ENCODE measurements around the gene BANP. TPM values are rescaled to one million over a fixed set of nuclear protein-coding genes. Genes with fewer than 3 reads are reported as not detected.
"Not testable (repeated sequence)": the region's sequence is repeated elsewhere in the genome, so short reads cannot be mapped to it uniquely, and the experiment has no call there.

The BANP gene
- total and polyA plus RNA-seq, 12 donors: 10.4 to 29.8 (median 21.7) TPM

DNA sequence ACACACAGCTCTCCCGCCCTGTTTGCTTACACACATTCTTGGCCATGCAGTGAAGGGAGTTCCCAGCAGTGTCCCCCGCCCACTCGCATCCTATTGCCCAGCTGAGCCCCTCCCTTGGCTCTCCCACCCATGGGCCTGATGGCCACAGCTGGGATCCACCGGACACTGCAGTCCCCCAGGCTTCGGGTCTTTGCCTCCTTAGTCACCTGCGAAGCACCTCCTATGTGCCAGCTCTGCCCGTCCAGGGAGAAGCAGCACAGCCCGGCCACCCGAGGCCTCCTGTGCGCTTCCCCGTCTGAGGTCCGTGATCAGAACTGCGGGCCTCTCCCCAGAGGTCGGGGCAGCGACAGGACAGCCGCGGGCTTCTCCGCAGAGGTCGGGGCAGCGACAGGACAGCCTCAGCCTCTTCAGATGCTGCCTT lies 136.9 kb downstream of the BANP start:
- DNase-seq: no peak
- TF ChIP-seq, protein P1, sequence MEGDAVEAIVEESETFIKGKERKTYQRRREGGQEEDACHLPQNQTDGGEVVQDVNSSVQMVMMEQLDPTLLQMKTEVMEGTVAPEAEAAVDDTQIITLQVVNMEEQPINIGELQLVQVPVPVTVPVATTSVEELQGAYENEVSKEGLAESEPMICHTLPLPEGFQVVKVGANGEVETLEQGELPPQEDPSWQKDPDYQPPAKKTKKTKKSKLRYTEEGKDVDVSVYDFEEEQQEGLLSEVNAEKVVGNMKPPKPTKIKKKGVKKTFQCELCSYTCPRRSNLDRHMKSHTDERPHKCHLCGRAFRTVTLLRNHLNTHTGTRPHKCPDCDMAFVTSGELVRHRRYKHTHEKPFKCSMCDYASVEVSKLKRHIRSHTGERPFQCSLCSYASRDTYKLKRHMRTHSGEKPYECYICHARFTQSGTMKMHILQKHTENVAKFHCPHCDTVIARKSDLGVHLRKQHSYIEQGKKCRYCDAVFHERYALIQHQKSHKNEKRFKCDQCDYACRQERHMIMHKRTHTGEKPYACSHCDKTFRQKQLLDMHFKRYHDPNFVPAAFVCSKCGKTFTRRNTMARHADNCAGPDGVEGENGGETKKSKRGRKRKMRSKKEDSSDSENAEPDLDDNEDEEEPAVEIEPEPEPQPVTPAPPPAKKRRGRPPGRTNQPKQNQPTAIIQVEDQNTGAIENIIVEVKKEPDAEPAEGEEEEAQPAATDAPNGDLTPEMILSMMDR (IDR thresholded peaks at IDR 0.05): no peak
- TF ChIP-seq POLR2A (IDR thresholded peaks at IDR 0.05): no peak
- intact Hi-C loops (cut with DNase I): no loop called here
- no peak overlapping the region for H3K4me3 ChIP-seq
- no peaks in the 10 kb centered on the region for H3K36me3 ChIP-seq (replicated peaks in 1 of 2)
- no peaks in the 10 kb centered on the region for H3K27me3 ChIP-seq
- no peaks in the 10 kb centered on the region for H3K4me1 ChIP-seq (replicated peaks in 1 of 2)
- H3K27ac ChIP-seq: no peak overlapping the region
- WGBS, 4 donors: 67 to 88% (median 79%) methylated on average over 3 to 20 of the region's 20 CpGs
- H3K9me3 ChIP-seq (replicated peaks in 1 of 3): no peaks in the 10 kb centered on the region

DNA sequence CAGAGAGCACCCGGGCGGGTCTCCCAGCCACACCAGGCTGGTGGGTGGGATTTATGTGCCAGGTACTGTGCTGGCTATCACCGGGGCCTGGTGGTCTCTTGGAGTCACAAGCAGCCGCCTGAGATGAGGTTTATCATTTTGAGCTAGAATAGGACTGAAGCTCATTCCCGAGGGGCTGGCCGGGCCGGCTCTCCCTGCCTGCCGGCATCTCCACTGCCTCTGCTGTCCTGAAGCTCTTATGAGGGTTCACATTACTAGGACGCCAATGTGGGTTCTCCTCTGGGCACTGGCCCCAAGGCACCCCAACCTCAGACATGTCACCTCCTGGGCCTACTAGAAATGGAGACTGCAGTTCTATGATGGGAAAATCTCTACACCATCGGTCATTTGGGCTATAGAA lies 137.4 kb downstream of the BANP start:
- DNase-seq: not testable (repeated sequence)

DNA sequence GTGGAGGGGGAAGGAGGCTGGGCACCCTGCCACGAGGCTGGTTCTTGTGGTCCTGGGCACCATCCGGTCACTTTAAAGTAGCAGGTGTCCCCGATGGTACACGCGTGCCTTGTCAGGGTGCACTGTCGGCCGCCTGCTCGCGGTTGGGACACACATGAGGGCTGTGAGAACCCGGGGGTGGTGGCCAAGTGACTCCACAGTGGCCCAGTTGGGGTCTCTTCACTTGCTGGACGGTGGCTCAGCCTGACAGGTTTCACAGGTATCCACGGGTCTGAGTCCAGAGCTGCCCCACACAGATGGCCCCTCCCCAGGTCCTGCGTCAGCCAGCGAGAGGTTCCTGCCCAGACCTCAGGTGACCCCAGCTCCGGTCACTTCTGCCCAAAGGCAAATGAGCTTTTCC lies 137.8 kb downstream of the BANP start:
- WGBS, 4 donors: 83 to 90% (median 85%) methylated on average over 5 to 15 of the region's 15 CpGs; no CpG with 5 or more reads in 1 of the 4 donors
- H3K27me3 ChIP-seq; intact Hi-C loops (cut with DNase I); H3K27ac ChIP-seq; H3K4me3 ChIP-seq; DNase-seq; H3K36me3 ChIP-seq (replicated peaks in 1 of 2); H3K4me1 ChIP-seq (replicated peaks in 1 of 2); H3K9me3 ChIP-seq (replicated peaks in 1 of 3): not testable (repeated sequence)

More for the DNA sequence above, 137.4 kb downstream of the BANP start:
- H3K27me3 ChIP-seq; H3K9me3 ChIP-seq (replicated peaks in 1 of 3); H3K36me3 ChIP-seq (replicated peaks in 1 of 2); H3K4me3 ChIP-seq; H3K4me1 ChIP-seq (replicated peaks in 1 of 2); intact Hi-C loops (cut with DNase I); H3K27ac ChIP-seq: not testable (repeated sequence)
- 68 to 78% (median 72%) methylated on average over 8 to 10 of the region's 10 CpGs for WGBS, 4 donors

DNA sequence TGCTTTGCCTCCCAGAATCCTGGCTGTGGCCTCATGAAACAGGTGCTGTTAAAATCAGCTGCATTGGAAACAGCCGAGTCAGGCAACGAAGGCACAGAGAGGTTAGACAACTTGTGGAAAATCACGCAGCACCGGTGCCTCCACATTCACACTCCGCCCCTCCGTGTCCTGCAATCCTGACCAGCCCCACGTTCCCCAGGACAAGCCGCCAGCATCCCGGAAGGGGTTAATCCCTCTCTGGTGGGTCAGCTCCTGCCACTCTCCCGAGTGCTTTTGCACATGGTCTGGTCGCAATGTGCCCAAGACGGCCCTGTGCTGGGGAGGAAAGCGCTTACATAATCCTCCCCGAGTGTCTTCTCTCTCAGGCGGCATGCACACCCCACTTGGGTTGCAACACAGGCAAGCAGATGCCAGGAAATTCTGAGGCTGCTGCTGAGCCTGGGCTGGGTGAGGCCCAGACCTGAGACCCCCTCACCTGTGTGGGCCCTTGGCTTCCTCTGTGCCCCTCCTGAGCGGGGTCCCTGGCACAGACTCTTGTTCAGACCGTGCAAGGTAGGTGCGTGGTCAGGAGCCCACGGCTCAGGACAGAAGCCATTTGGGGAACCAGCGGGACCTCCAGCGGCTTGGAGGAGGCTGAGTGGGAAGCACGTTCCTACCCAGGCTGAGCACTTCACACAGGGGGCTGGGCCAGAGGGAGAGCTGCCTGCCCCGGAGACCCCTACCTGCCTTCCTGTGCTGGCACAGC lies 138.6 kb downstream of the BANP start:
- peak in 2 of 7 donors; percentile 22 to 71 for DNase-seq
- H3K27ac ChIP-seq; H3K4me3 ChIP-seq; H3K4me1 ChIP-seq (replicated peaks in 1 of 2); H3K27me3 ChIP-seq; H3K36me3 ChIP-seq (replicated peaks in 1 of 2); intact Hi-C loops (cut with DNase I); H3K9me3 ChIP-seq (replicated peaks in 1 of 3): not testable (repeated sequence)
- WGBS, 4 donors: 64 to 82% (median 70%) methylated on average over 5 to 23 of the region's 23 CpGs

DNA sequence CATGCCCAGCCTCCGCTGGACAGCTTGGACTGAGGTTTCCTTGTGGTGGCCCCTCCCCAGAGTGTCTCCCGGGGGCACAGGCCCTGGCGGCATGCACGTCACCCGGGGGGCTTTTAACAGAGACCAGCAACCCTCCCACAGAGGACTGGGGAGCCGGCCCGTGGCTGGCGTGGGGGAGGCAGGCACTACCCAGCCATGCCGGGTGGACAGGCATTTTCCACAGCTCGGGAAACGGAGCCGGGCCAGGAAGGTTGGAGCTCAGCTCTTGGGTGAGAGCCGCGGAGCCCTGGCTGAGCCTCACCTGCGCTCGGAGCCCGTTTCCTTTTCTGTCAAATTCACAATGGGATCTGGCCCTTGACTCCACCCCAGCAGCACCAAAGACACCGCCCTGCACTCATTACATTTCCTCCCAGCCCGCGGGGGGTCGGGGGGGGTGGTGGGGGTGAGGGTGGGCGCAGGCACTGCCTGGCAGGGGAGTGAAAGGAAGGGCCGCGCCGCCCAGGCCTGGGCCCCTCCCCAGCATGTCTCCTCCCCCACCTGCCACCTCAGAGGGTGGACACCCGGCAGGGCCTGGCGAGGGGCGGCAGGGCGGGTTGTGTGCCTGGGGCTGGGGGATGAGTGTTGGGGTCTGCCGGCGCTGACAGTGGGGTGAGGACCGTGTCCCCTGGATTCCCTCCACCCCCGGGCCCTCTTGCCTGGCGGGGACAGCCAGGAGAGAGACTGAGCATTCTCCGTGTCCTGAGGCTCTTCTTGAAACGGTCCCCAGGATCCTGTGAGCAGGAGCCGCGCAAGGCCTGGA lies 139.3 kb downstream of the BANP start:
- DNase-seq; H3K36me3 ChIP-seq (replicated peaks in 1 of 2); intact Hi-C loops (cut with DNase I); H3K27ac ChIP-seq; H3K9me3 ChIP-seq (replicated peaks in 1 of 3); H3K4me1 ChIP-seq (replicated peaks in 1 of 2); H3K27me3 ChIP-seq; H3K4me3 ChIP-seq: not testable (repeated sequence)
- 55 to 93% (median 70%) methylated on average over 11 to 38 of the region's 38 CpGs for WGBS, 4 donors

DNA sequence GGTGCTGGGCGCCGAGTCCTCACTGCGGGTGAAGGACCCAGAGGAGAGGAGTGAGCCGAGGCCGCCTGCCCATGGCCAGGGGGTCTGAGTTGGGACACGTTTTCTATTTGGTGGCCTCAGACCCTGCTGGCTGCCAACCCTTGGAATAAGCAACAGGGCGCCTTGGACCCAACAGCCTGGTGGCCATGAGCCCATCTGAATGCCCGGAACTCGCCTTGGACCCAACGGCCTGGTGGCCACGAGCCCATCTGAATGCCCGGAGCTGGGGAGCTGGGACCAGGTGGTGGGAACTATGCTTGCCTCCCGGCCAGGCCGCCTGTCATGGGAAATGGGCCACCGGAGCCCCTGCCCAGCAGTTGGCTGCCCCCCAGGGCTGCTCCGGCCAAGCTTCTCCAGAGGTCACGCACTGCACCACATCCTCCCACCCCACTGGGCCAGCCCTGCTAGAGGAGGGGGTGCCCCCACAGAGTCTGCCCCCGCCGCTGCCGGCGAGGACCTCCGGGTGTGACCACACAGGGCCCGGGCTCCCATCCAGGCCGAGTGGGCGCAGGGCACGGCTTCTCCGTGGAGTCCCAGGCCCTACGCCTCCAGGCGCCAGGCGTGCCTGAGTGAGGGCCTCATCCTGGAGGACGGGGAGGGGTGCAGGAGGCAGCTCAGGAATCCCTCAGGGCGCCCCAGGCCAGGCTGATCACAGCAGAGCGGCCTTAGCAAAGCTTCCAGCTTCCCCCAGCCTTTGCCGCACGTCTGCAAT lies 140.2 kb downstream of the BANP start:
- H3K27ac ChIP-seq; H3K4me1 ChIP-seq (replicated peaks in 1 of 2); H3K36me3 ChIP-seq (replicated peaks in 1 of 2); H3K27me3 ChIP-seq; intact Hi-C loops (cut with DNase I); H3K9me3 ChIP-seq (replicated peaks in 1 of 3); DNase-seq; H3K4me3 ChIP-seq: not testable (repeated sequence)
- 69 to 80% (median 76%) methylated on average over 6 to 35 of the region's 35 CpGs for WGBS, 4 donors

DNA sequence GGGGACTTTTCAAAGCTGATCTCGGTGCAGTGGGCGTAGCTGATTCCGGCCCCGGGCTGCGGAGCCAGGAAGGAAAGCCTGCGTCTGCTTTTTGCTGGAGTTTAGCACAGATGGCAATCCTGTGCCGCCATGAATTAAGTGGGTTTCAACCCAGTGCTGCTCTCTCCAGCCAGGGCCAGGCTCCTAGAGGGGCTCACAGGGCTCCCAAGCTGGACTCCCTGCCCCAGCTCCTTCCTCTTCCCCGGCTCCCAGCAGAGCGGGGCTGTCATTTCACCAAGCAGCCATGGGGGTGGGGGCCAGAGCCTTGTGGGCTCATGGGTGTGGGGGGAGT lies 140.7 kb downstream of the BANP start:
- H3K4me3 ChIP-seq; H3K9me3 ChIP-seq (replicated peaks in 1 of 3); H3K36me3 ChIP-seq (replicated peaks in 1 of 2); DNase-seq; H3K27me3 ChIP-seq; intact Hi-C loops (cut with DNase I); H3K27ac ChIP-seq; H3K4me1 ChIP-seq (replicated peaks in 1 of 2): not testable (repeated sequence)
- 37 to 49% (median 42%) methylated on average over 2 to 9 of the region's 9 CpGs; no CpG with 5 or more reads in 1 of the 4 donors for WGBS, 4 donors

DNA sequence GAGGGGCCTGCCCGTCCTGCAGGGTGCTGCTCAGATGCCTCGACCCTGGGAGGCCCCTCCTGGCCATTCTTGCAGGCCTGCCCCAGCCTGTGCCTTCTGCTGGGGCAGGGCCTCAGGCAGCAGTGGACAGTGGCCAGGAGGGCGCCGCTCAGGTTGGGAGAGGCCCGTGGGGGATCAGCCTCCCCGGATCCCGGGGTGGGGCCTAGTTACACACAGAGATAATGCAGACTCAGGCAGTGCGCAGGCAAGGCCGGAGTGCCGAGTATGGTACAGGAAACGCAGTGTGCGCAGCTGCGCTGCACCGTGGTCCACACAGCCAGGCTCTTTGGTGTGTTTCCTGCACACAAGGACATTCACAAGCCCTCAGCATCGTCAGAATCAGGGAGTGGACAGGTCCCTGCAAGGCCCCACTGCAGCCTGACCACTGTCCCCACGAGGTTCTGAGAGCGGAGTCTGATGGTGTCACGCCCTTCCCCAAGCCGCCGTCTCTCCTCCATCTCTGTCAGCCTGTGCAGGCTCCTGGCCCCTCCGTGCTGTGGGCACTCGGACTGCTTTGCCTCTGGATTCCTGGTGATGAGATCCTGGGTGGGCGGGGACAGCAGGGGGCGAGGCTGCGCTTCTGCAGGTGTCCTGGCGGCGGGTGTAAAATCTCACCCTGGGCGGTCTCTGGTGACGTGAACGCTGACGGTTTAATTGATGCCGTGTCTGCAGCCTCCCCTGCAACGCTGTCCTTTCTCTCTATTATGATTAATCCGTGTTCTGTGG lies 141.7 kb downstream of the BANP start:
- H3K4me1 ChIP-seq (replicated peaks in 1 of 2); H3K9me3 ChIP-seq (replicated peaks in 1 of 3); H3K4me3 ChIP-seq; H3K27me3 ChIP-seq; intact Hi-C loops (cut with DNase I); H3K36me3 ChIP-seq (replicated peaks in 1 of 2): not testable (repeated sequence)
- peak in 1 of 7 donors; percentile 73 for DNase-seq
- 74 to 81% (median 81%) methylated on average over 9 to 31 of the region's 34 CpGs for WGBS, 4 donors
- H3K27ac ChIP-seq: peak overlapping the region in 1 of 5 donors; percentile 21
